Raji (cell line): ENCODE measurements around the gene RASGRP4.
A peak's percentile ranks its signal among the peaks of the same experiment; 100 is the strongest.

Experiments
- POLR2A ChIP-seq: IDR thresholded peaks from 2 replicates; pipeline ENCODE4 v1.6.1; 2011; ENCODE audit warnings: low read depth, low read length, control low read depth; ENCODE audit not compliant: insufficient read depth

Gene RASGRP4

GRCh38 chr19:38405276-38405675 is 20.7 kb downstream of the RASGRP4 start:
- TF ChIP-seq POLR2A: no peak

- TF ChIP-seq POLR2A: no peak
Observed at GRCh38 chr19:38404858-38405257, 21.2 kb downstream of the RASGRP4 start.

GRCh38 chr19:38402967-38403674 is 22.9 kb downstream of the RASGRP4 start, which contains the start of gene FAM98C:
Gene FAM98C, plus strand, starts transcription at chr19:38403093. Its CDS starts 61 bp downstream, at chr19:38403154.
- TF ChIP-seq POLR2A: peak; percentile 70

GRCh38 chr19:38402623-38402966 is 23.4 kb downstream of the RASGRP4 start:
- TF ChIP-seq POLR2A: peak; percentile 23; the same call in 1 of the 2 replicates

GRCh38 chr19:38401148-38401547 is 24.9 kb downstream of the RASGRP4 start:
- TF ChIP-seq POLR2A: no peak

- no peak for TF ChIP-seq POLR2A
Observed at GRCh38 chr19:38400361-38400760, 25.7 kb downstream of the RASGRP4 start.

- no peak for TF ChIP-seq POLR2A
Observed at GRCh38 chr19:38399537-38399936, 26.5 kb downstream of the RASGRP4 start.

GRCh38 chr19:38399081-38399480 is 26.9 kb downstream of the RASGRP4 start:
- TF ChIP-seq POLR2A: no peak

GRCh38 chr19:38395381-38396114 is 30.5 kb downstream of the RASGRP4 start:
- TF ChIP-seq POLR2A: no peak

- TF ChIP-seq POLR2A: no peak
Observed at GRCh38 chr19:38394488-38394887, 31.5 kb downstream of the RASGRP4 start.

GRCh38 chr19:38392707-38393308 is 33.2 kb downstream of the RASGRP4 start:
- no peak for TF ChIP-seq POLR2A

- TF ChIP-seq POLR2A: no peak
Observed at GRCh38 chr19:38391911-38392464, 34.0 kb downstream of the RASGRP4 start.

GRCh38 chr19:38389957-38390924 is 35.8 kb downstream of the RASGRP4 start:
- TF ChIP-seq POLR2A: no peak

GRCh38 chr19:38389101-38389925 is 36.7 kb downstream of the RASGRP4 start:
- no peak for TF ChIP-seq POLR2A
